ENCODE data around the gene IRAK1.

The IRAK1 gene

DNA sequence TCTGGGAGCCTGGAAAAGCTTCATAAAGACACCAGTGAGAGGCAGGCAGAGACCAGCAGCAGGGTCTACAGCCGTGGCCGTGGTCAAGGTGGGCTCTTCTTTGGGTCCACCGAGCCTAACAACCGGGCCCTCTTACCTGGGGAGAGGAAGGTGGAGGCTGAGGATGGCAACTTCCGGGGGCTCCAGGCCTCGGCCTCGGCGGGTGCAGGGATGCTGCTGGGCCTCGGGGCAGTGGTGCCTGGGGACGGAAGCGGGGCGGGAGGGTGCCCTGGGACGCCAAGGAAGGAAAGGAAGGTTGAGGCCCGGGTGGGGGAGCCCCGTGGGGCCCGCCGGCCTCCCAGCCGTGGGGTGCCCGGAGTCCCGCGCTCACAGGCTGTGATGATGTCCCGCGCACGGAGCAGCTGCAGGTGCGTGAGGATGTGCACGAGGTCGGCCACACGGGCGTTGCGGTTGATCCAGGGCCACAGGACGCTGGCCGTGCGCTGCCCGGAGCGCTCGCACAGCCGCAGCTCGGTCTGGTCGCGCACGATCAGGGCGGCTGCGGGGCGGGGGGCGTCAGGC is 561 bp downstream of the IRAK1 start:
- no peak for DNase-seq (ENCODE audit: low read depth)

DNA sequence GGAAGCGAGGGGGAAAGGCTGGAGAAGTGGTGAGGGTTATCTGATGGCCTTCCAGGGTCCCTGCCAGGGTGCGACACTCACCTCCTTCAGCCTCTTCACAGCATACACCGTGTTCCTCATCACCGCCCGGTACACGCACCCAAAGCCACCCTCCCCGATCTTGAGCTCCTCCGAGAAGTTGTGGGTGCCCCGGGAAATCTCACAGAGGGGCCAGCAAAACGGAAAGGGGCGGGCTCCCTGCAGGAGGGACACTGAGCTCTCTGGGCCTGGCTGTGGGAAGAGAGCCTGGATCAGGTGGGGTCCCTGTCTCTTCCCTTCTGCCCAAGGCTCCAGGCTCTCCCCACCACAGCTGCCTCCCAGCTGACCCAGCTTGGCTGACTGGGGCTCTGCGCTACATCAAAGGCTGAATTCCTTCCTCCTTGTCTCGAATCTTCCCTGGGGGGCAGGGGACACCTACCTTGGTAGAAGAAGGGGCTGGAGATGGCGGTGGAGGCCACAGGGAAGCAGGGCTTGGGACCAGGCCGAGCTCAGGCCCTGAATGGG is 1.1 kb downstream of the IRAK1 start:
- no peak for DNase-seq (ENCODE audit: low read depth)

DNA sequence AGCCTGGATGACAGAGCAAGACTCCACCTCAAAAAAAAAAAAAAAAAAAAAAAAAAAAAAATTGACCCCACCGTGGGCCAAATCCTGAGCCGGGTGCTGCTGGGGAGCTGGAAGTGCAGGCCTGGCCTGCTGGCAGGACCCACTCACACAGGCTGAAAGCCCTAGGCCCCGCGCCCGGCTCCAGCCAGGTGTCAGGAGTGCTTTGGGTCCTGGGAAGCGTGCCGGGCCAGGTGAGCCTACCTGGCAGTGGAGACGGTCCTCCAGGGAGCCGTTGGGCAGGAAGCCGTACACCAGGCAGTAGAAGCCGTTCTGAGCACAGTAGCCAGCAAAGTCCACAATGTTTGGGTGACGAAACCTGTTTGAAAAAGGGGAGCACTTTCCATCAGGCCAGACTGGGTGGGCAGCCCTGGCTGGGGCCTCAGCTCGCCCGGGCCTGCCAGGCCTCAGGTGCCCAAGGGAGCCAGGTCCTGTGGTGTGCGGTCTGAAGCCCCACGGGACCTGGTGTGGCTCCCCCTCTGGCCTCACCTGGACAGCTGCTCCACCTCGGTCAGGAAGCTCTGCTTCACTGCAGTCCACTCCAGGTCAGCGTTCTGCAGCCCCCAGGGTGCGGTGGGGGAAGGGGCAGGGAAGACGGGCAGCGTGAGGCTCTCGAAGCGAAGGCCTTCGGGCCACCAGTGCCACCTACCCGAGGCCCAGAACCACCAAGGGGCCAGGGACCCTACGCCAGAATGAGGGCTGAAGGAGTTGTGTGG is 1.8 kb downstream of the IRAK1 start:
- DNase-seq (ENCODE audit: low read depth), result no peak

DNA sequence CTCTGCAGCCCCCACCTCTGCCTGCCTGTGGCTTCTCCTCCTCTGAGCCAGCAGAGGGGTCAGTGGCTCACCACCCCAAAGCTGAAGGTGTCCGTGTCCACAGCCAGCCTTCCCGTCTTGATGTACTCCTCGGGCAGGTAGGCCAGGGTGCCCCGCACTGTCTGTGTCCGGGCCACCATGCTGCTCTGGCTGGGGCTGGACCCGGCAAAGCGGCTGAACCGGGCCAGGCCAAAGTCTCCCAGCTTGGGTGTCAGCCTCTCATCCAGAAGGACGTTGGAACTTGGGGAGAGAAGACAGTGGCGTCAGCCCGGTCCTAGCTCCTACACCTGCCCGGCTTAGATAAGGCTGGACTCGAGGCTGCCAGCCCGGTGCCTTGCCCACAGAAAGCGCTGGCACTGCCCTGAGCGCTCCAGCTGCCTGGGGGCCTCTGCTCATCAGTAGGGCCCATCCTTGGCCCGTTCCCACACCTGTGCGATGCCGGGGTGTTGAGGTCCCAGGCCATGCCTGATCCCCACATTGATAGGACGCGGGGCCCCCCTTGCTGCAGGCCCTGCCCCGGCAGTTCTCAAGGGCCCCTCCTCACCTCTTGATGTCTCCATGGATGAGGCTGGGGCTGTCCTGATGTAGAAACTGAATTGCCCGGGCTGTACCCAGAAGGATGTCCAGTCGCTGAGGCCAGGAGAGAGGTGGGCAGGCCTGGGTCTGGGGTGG is 3.2 kb downstream of the IRAK1 start:
- no peak for DNase-seq (ENCODE audit: low read depth)

DNA sequence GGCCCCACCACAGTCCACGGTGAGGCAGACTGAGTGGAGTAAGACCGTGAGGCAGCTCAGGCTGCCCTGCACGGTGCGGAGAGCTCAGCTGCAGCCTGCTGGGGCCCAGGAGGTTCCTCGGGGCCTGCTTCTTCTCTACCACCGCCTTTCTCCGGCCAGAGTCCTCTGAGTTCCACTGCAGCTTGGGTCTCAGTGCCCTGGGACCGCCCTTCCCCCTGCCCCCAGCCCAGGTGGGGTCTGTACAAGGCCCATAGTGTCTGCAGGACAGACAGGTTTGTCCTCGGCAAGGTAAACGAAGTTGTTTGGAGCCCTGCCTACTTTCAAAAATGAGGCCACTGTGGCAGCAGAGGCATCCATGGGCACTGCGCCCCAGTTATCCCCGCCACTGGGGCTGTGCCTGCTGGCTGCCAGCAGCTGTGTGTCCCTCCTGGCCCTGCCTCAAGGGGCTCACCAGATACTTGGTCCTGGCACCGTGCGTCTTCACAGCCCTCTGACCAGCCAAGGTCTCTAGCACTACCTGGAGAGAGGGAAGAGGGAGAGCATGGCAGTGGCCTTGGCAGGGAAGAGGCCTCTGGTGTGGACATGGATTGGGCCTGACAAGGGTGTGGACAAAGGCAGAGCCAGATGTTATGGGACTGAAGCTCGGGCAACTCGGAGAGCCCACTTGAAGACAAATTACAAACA is 4.0 kb downstream of the IRAK1 start:
- DNase-seq (ENCODE audit: low read depth), result no peak

DNA sequence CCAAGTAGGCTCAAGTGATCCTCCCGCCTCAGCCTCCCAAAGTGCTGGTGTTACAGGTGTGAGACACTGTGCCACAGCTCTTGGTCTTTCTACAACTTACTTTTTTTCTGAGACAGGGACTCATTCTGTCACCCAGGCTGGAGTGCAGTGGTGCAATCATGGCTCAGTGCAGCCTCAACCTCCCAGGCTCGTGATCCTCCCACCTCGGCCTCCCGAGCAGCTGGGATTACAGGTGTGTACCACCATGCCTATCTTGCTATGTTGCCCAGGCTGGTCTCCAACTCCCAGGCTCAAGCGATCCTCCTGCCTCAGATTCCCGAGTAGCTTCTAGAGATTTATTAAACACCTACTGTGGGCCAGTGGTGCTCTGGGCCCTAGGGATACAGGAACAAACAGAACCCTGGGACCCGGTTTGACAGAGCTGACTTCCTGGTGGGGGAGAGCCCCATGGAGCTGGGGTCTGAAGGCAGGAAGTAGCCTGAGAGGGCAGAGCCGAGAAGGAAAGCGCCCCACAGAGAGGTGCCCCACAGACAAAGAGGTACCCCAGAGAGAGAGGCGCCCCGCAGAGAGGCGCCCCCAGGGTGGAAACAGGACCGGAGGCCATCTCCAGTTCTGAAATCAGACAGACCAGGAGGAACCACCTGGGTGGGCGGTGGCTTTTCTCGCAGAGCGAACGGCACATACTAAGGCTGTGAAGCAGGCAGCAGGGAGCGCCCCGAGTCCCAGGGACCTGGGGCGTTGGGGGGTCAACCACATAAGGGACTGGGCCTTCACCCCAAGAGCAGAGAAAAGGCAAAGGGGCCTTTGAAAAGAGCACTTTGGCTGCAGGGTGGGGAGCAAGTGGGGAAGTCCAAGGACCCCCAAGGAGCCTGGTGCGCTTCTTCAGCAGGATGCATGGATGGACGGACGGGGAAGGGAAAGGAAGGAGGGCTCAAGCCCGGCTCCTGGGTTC is 5.0 kb downstream of the IRAK1 start:
- DNase-seq (ENCODE audit: low read depth), result no peak

DNA sequence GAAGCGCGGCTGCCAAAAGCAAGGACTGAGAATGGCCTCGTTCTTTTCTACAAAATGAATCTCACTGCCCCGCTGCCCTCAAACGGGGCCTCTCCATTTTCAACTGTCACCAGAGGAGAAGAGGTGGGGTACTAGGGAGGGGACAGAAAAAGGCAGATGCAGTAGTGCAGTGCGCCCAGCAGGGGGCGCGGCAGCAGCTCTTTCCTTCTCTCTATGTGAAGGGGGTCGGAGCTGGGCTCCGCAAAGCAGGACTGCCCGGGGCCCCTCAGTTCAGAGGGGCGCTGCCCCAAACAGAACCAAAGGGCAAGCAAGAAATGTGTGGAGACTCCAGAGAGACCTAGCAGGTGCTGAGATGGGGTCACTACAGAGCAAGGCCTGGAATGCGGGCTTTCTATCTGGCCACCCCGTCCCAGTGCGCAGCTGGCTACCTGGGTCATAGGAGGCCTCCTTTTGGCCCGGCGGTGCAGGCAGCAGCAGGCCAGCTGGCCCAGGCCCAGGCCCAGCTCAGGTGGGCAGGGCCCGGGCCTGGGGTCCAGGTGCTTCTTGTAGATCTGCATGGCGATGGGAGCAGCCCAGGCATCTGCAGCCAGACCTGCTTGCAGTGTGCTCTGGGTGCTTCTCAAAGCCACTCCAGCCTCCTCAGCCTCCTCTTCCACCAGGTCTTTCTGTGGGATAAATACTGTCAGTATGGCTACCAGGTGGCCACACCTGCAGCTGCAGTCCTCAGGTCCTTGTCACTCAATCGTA is 5.9 kb downstream of the IRAK1 start:
- no peak for DNase-seq (ENCODE audit: low read depth)

DNA sequence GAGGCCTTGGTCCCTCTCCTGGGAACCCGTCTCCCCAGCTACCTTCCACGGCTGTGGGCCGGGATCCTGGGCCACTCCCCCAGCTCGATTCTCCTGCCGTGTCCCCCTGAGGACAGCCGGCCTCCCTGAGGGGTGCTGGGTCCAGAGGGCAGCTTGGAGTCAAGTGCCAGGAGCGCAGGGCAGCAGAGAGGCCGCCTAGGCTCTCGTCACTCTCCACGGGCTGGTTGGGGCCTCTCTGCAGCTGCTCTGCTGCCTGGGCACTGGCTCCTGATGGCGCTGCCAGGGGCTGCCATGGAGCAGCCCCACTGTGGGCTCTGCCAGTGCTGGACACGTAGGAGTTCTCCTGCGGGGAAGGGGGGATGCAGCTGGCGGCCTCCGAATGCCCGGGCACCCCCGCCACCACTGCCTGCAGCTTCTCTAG is 6.7 kb downstream of the IRAK1 start:
- no peak for DNase-seq (ENCODE audit: low read depth)

DNA sequence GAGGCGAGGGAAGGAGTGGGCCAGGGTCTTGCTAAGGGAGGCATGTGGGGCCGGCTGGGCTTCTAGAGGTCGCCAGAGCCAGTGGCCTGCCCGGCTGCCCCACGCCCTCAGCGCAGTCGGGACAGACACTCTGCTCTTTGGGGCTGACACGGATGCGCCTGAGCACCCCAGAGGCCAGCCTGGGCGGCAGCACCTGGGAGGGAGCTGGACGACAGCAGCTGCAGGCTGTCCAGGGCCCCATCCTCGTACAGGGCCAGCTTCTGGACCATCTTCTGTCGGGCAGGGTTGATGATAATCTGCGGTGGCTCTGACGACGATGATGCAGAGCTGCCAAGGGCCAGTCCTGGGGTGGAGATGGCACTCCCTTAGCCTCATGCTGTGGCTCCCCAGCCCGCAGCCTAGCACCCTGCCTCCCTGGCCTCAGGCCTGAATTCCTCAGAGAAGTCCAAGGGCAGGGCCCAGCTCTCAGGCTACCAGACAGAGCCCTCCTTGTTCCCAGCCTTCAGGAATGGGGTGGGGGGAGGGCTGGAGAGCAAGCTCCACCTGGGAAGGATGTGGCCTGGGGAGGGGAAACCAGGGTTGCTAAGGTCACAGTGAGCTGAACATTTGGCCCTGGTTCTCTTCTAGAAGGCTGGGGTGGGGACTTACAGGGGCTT is 7.2 kb downstream of the IRAK1 start:
- peak; percentile 17 for DNase-seq (ENCODE audit: low read depth)

DNA sequence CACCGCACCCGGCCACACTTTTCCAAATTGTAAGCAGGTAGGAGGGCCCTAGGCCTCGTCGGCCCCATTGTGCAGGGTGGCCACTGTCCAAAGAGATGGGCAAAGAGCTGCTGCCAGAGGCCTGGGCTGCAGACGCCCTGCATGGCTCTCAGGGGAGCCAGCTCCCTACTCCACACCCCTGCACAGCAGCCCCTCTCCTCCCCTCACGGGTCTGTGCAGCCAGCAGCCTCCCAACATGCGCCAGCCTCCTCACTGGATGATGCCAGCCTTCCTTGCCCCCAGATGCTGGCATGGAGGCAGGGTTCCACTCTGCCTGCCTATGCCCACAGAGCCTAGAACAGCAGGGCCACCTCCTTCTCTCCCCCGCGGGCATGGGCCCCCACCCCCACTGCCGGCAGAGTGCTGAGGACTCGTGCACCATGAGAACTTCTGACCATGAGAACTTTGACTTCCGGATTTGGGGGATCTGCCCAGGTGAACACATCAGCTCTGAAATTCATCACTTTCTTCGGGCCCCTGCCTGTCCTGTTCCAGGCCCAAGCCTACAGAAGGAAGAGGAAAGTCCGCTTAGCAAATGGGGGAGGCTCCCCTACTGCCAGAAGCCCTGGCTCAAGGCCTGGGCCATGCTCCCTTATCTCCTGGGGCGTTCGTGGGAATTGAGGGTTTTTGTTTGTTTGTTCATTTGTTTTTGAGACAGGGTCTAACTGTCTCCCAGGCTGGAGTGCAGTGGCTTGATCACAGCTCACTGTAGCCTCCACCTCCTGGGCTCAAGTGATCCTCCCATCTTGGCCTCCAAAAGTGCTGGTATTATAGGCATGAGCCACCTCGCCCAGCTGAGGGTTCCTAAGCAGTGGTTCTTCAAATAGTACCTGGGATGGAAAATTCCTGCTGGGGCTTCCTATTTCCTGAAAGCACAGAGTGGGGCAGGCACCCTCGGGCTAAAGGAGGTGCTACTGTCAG is 8.0 kb downstream of the IRAK1 start:
- DNase-seq (ENCODE audit: low read depth), result no peak

DNA sequence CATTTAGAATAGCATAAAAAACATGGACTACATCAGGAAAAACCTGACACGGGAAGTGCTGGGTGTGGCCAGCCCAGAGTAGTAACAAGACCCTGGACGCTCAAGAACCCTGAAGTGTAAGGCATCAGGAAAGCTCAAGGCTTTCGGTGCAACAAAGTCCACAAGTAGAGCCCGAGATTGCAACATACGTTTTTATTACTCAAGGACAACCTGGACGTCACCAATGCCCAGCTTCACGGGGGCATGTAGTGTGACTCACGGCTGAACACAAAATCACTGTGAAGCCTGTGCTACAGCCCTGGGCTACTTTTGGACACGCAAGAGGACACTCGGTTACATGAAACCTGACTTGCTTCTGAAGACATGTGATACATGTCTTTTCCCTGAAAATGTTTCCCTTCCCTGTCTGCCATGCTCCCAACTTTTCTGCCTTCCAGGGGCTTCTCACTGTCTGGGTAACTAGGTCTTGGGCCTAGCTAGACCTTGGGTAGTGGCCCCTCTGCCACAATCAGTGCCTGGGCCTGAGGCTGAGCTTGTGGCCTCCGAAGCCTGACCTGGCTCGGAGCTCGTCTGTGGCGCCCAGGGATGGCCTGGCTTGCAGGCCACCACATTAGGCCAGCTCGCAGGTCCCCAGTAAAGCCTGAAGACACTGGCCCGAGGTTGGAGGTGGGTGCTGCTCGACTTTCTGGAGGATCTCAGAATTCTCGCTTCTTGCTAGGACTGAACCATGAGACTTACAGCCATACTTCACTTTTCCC is 9.2 kb downstream of the IRAK1 start:
- peak; percentile 86 for DNase-seq (ENCODE audit: low read depth)

DNA sequence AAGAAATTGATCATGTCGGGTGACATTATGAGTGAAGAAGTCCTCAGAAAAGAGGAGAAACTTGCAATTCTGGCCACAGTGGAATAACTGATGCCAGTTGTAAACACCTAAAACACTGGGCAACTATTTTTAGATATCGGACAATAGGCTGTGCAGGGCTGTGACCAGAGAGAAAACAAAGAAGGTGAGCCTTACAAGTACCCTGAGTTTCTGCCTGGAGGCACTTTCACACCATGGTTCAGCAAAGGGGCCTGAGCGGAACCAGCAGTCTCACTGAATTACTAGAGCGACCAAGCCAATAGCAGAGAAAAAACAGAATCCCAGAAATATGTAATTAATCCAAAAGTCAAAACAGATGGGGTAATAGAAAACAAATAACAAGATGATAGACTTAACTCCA is 11.2 kb downstream of the IRAK1 start:
- no peak for DNase-seq (ENCODE audit: low read depth)

DNA sequence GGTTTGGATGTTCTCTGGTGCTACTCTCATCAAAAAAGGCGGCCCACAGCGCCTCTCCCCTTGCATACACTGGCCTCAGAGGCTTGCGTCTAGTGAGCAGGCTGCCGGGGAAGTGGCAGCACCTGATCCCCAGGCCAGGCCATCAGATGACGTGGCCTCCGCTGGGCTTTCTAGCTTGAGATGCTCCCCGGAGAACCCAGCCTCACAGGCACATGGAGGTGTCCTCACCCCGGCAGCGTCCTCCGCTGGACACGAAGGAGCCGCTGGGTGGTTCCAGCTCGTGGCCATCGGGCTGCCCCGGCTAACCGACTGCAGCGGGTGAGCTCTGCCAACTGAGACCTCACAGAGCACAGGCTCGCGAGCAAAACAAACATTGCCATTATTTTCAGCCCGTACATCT is 12.8 kb downstream of the IRAK1 start:
- no peak for DNase-seq (ENCODE audit: low read depth)

DNA sequence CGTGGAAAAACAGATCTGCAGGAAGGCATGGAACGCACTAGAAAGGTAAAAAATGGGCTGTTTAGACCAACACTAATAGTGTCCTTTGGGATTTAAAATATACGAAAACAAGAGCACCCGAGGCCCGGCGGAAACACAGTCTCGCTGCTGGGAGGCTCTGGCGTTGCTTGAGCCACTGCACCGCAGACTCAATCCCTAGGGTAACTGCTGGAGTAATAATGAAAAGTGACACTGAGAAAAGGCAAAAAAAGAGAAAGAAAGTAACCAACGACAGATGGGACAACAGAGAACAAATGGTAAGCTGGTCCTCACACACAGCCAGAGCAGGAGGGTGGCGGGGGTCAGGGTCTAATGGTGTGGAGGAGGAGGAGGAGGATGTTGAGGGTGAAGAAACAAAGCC is 15.4 kb downstream of the IRAK1 start:
- no peak for DNase-seq (ENCODE audit: low read depth)

DNA sequence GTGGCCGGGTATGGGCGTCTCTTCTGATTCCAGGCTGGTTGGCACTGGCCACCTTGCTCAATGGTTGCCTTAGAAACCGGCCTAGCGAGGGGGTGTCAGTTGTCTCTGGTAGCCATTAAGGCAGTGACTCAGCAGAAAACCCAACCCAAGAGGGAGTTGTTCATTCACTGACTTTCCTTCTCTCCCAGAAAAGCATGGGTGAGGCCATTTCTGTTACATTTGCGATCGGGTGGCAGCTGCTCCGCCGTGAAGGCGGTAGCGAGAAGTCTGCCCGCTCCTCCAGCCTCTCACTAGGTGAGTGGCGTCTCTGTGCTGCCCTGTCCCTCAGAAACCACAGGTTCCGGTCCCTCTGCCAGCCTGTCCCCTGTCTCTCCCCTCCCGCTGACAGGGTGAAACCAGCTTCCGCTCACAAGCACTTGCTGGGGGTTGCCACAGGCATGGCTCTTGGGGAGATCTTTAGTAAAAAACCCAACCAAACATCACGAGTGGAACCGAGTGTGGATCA is 17.4 kb downstream of the IRAK1 start:
- peak; percentile 84 for DNase-seq (ENCODE audit: low read depth)

DNA sequence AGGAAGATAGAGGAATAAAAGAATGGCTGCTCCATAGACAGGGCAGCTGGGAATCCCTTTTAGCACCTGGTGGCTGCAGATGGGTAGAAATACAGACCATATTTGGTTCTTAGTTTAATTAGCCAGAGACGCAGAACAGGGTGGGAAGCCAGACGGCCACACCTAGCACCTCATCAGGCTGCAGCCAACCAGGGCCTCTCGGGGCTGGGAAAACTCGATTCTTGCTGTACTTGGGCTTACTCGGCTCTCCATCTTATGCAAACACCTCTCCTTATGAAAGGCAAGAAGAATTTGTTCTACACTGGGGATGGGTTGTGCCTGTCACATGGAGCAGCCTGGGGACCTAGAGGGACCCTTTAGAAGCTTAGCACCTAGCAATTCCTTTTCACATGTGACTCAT is 19.7 kb downstream of the IRAK1 start:
- DNase-seq (ENCODE audit: low read depth), result no peak

DNA sequence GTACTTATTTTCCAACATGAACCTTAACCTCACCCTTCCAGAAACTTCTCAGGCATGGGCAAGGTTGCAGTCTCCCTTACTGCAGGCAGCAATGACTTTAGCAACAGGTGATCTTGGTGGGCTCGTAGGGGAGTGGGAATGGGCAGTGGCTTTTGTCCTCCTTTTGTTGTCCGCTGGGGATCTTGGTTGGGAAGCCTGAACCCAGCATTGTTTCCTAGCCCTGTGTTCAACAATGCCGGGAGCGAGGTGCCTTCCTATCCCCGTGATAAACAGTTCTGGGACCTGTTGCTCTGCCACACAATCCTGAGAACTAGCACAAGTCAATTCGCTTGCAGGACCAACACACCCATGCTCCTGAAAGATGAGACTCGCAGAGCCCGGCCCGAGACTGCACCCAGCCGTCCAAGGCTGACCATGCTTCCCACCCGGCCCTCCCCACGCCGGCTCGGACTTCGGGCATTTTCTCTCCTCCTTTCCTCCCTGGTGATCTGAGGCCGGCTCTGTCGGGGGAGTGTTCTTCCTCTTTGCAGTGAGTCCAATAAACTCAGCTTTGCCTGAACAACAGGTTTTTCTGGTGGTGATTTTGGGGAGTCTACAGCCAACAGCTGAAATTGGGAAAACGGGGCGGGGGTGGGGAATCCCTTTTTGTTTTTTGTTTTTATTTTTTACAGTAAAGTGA is 20.2 kb downstream of the IRAK1 start:
- DNase-seq (ENCODE audit: low read depth), result no peak
